HCT116 (cell line): ENCODE results near the gene SPATA3. TPM values are rescaled to one million over a fixed set of nuclear protein-coding genes. Genes with fewer than 3 reads are reported as not detected.

ENCODE experiments used
- ATAC-seq: fragments of 200-7000 bp; cut with Tn5 transposase; 2 replicates; pipeline ENCODE4 v1.9.1; 2020; ENCODE audit warnings: mild to moderate bottlenecking, moderate library complexity
- BruUV-seq: library from RNA; stranded (reverse); fragments of 400-500 nt; replicated peaks from 2 replicates; lab custom pipeline; 2021; lab: Mats Ljungman, UMichigan
- CTCF ChIA-PET: fragments of 300-600 bp; sonication (Branson Sonifier 250); formaldehyde crosslinking; loops from one replicate; lab custom pipeline; 2021; ENCODE audit warnings: antibody characterized with exemption; lab: Charles Lee
- POLR2A ChIA-PET: fragments of 300-600, 350-600 bp; sonication (Branson Sonifier 250); formaldehyde crosslinking; loops from one replicate; lab custom pipeline; 2021; ENCODE audit warnings: antibody characterized with exemption; lab: Charles Lee
- RAD21 ChIA-PET, 2 experiments: fragments of 300-600 bp; sonication (Branson Sonifier 250); formaldehyde crosslinking; loops; one replicate each; lab custom pipeline; 2023; ENCODE audit warnings: low total read pairs in 2 of 2; ENCODE audit not compliant: uncharacterized antibody in 2 of 2, unreplicated experiment in 2 of 2, low non-redundant PET in 1 of 2; lab: Charles Lee
- DNase-seq: peaks from one replicate; pipeline ENCODE4 v3.0.0-alpha.2; 2010; ENCODE audit warnings: low read depth, low spot score
- H2AFZ ChIP-seq: fragments of 200-600 bp; shearing (Covaris generic), sonication (generic); 2 replicates; pipeline ENCODE4 v1.6.1; 2017; ENCODE audit warnings: low read depth, mixed run types, mixed read lengths, antibody characterized with exemption, low read length; ENCODE audit not compliant: poor library complexity, severe bottlenecking
- H3K27ac ChIP-seq: 2 replicates; pipeline ENCODE4 v1.5.1; 2012; ENCODE audit warnings: low read depth, low read length
- H3K27me3 ChIP-seq: fragments of 200-600 bp; sonication (generic); 2 replicates; pipeline ENCODE4 v1.6.1; 2016; ENCODE audit warnings: mixed run types, low read length, mixed read lengths; ENCODE audit not compliant: insufficient read depth
- H3K36me3 ChIP-seq, 2 experiments: fragments of 200-500 bp in 1 of 2; fragments of 200-600 bp in 1 of 2; sonication (Bioruptor generic) in 1 of 2; sonication (generic) in 1 of 2; 2 replicates each; pipeline versions ENCODE4 v1.5.1 to v1.6.1; 2014 to 2016; ENCODE audit warnings: low read length in 2 of 2, inconsistent platforms in 1 of 2, mixed read lengths in 1 of 2, mixed run types in 1 of 2; ENCODE audit not compliant: insufficient read depth in 2 of 2, control insufficient read depth in 1 of 2
- H3K4me1 ChIP-seq, 2 experiments: fragments of 200-600 bp in 1 of 2; sonication (generic) in 1 of 2; 2 replicates each; pipeline versions ENCODE4 v1.5.1 to v1.6.1; 2012 to 2017; ENCODE audit warnings: low read length in 2 of 2, inconsistent platforms in 1 of 2, mild to moderate bottlenecking in 1 of 2, mixed read lengths in 1 of 2, mixed run types in 1 of 2, moderate library complexity in 1 of 2; ENCODE audit not compliant: insufficient read depth in 2 of 2, control insufficient read depth in 1 of 2
- H3K4me2 ChIP-seq: fragments of 200-600 bp; sonication (generic); 2 replicates; pipeline ENCODE4 v1.6.1; 2017; ENCODE audit warnings: mixed run types, low read length, mixed read lengths
- H3K4me3 ChIP-seq, 2 experiments: fragments of 200-600 bp in 1 of 2; sonication (generic) in 1 of 2; replicated peaks in 1 of 2; 2 replicates each; pipeline ENCODE4 v1.5.1; 2011 to 2016; ENCODE audit warnings: low read length in 2 of 2, control low read depth in 1 of 2, low read depth in 1 of 2, mild to moderate bottlenecking in 1 of 2, mixed read lengths in 1 of 2, mixed run types in 1 of 2
- H3K79me2 ChIP-seq: fragments of 200-600 bp; sonication (generic); 2 replicates; pipeline ENCODE4 v1.6.1; 2017; ENCODE audit warnings: mild to moderate bottlenecking, mixed run types, low read length, moderate library complexity, mixed read lengths; ENCODE audit not compliant: insufficient read depth
- H3K9ac ChIP-seq: fragments of 200-600 bp; sonication (generic); 2 replicates; pipeline ENCODE4 v1.6.1; 2016; ENCODE audit warnings: low read length, mixed read lengths
- H3K9me2 ChIP-seq: fragments of 200-600 bp; sonication (generic), shearing (Covaris generic); 2 replicates; pipeline ENCODE4 v1.6.1; 2017; ENCODE audit warnings: mixed run types, mild to moderate bottlenecking, moderate library complexity; ENCODE audit not compliant: insufficient read depth
- H3K9me3 ChIP-seq, 2 experiments: fragments of 200-500 bp in 1 of 2; fragments of 200-600 bp in 1 of 2; sonication (Bioruptor generic) in 1 of 2; sonication (generic) in 1 of 2; 2 replicates each; pipeline ENCODE4 v1.6.1; 2014 to 2017; ENCODE audit warnings: low read length in 2 of 2, mixed read lengths in 2 of 2, inconsistent platforms in 1 of 2, low read depth in 1 of 2, mild to moderate bottlenecking in 1 of 2, mixed run types in 1 of 2, moderate library complexity in 1 of 2; ENCODE audit not compliant: control insufficient read depth in 1 of 2, insufficient read depth in 1 of 2
- H4K20me1 ChIP-seq: fragments of 200-600 bp; sonication (generic), shearing (Covaris generic); 2 replicates; pipeline ENCODE4 v1.6.1; 2017; ENCODE audit warnings: mixed run types, mild to moderate bottlenecking, moderate library complexity; ENCODE audit not compliant: insufficient read depth
- CBX3 ChIP-seq: IDR thresholded peaks from 2 replicates; pipeline ENCODE4 v1.6.1; 2012; ENCODE audit warnings: low read depth
- CEBPB ChIP-seq: IDR thresholded peaks from 2 replicates; pipeline ENCODE4 v1.6.1; 2012; ENCODE audit warnings: low read depth
- EGR1 ChIP-seq: IDR thresholded peaks from 2 replicates; pipeline ENCODE4 v1.6.1; 2012; ENCODE audit warnings: low read depth
- EZH2 ChIP-seq: fragments of 200-600 bp; sonication (generic); IDR thresholded peaks from 2 replicates; pipeline ENCODE4 v1.6.1; 2017; ENCODE audit warnings: antibody characterized with exemption, mixed run types
- EZH2phosphoT487 ChIP-seq: fragments of 200-600 bp; IDR thresholded peaks from 2 replicates; pipeline ENCODE4 v1.6.1; 2018; ENCODE audit warnings: antibody characterized with exemption, borderline replicate concordance
- FOSL1 ChIP-seq: IDR thresholded peaks from 2 replicates; pipeline ENCODE4 v1.6.1; 2012; ENCODE audit warnings: low read depth
- POLR2A ChIP-seq: IDR thresholded peaks from 2 replicates; pipeline ENCODE4 v1.7.0; 2011; ENCODE audit warnings: borderline replicate concordance; ENCODE audit not compliant: insufficient read depth, insufficient read length; ENCODE audit errors: extremely low read depth
- RAD21 ChIP-seq: IDR thresholded peaks from 2 replicates; pipeline ENCODE4 v1.6.1; 2012; ENCODE audit warnings: low read depth, mild to moderate bottlenecking
- SIN3A ChIP-seq: IDR thresholded peaks from 2 replicates; pipeline ENCODE4 v1.6.1; 2012; ENCODE audit warnings: low read depth
- SRF ChIP-seq: IDR thresholded peaks from 2 replicates; pipeline ENCODE4 v1.6.1; 2012; ENCODE audit warnings: low read depth
- TCF7L2 ChIP-seq: IDR thresholded peaks from 2 replicates; pipeline ENCODE4 v1.7.0; 2011; ENCODE audit warnings: borderline replicate concordance, inconsistent platforms; ENCODE audit not compliant: insufficient read depth, insufficient read length; ENCODE audit errors: extremely low read depth
- YY1 ChIP-seq: IDR thresholded peaks from 2 replicates; pipeline ENCODE4 v1.6.1; 2011; ENCODE audit warnings: low read length, low read depth, moderate library complexity, mild to moderate bottlenecking; ENCODE audit not compliant: insufficient replicate concordance; ENCODE audit errors: extremely low read depth
- ZFX ChIP-seq: fragments of 450-650 bp; IDR thresholded peaks from 2 replicates; pipeline ENCODE4 v1.6.1; 2017
- ZNF274 ChIP-seq: fragments of 200-500 bp; sonication (Bioruptor generic); IDR thresholded peaks from 2 replicates; pipeline ENCODE4 v1.6.1; 2014; ENCODE audit warnings: mild to moderate bottlenecking, low read depth, low read length, inconsistent platforms
- intact Hi-C: fragments of 100-400 bp; cut with micrococcal nuclease; formaldehyde crosslinking; loops from 2 replicates; pipeline ENCODE4 v1.10.0; 2022
- total RNA-seq: library from RNA; stranded (reverse); gene quantifications from one replicate; pipeline ENCODE4 v1.2.1, GENCODE V29; 2021; ENCODE audit not compliant: unreplicated experiment
- TF ChIP-seq, protein P1 (sequence below), 3 experiments: fragments of 200-600 bp in 1 of 3; sonication (generic) in 1 of 3; IDR thresholded peaks in 2 of 3; conservative IDR thresholded peaks in 1 of 3; 2 replicates each; pipeline ENCODE4 v1.5.1; 2012 to 2017; ENCODE audit warnings: low read depth in 2 of 3, low read length in 2 of 3, antibody characterized with exemption in 1 of 3, borderline replicate concordance in 1 of 3, control low read depth in 1 of 3, mild to moderate bottlenecking in 1 of 3, mixed read lengths in 1 of 3, mixed run types in 1 of 3, moderate library complexity in 1 of 3; ENCODE audit not compliant: insufficient read depth in 1 of 3
- TF ChIP-seq, protein P2 (sequence below): IDR thresholded peaks from 2 replicates; pipeline ENCODE4 v1.6.1; 2012
- TF ChIP-seq, protein P3 (sequence below): IDR thresholded peaks from 2 replicates; pipeline ENCODE4 v1.6.1; 2012
- TF ChIP-seq, protein P4 (sequence below): IDR thresholded peaks from 2 replicates; pipeline ENCODE4 v1.6.1; 2012; ENCODE audit warnings: low read depth

The SPATA3 gene
- total RNA-seq, 1 experiment from 2014 or later: not detected

DNA sequence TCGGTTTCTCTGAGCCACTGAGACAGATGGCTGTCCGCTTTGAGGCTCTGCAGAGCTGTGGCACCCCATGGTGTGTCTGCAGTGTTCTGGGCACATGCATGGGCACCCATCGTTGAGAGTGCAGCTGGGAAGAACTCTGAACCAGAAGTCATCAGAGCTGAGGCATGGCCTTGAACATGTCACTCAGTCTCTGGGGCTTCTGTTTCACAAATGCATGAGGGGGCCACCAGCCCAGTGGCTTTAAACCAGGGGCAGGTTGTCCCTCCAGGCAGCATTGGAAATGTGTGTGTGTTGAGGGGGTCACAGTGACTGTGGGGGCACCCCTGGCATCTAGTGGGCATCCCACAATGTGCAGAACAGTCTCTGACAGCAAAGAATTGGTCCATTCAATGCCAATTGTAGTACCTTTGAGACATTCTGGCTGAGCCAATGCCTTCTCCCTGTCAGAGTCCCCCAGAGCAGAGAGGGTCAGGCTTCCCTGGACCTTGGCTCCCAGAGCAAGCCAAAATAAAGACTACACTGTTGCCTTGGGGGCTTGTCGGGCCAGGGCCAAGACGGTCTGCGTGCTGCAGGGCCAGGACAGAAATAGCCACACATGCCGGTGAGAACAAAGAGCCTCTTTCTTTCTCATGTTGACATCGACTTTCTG lies 51.5 kb downstream of the SPATA3 start:
- TF ChIP-seq ZNF274: no peak
- TF ChIP-seq RAD21: no peak
- TF ChIP-seq, protein P1, sequence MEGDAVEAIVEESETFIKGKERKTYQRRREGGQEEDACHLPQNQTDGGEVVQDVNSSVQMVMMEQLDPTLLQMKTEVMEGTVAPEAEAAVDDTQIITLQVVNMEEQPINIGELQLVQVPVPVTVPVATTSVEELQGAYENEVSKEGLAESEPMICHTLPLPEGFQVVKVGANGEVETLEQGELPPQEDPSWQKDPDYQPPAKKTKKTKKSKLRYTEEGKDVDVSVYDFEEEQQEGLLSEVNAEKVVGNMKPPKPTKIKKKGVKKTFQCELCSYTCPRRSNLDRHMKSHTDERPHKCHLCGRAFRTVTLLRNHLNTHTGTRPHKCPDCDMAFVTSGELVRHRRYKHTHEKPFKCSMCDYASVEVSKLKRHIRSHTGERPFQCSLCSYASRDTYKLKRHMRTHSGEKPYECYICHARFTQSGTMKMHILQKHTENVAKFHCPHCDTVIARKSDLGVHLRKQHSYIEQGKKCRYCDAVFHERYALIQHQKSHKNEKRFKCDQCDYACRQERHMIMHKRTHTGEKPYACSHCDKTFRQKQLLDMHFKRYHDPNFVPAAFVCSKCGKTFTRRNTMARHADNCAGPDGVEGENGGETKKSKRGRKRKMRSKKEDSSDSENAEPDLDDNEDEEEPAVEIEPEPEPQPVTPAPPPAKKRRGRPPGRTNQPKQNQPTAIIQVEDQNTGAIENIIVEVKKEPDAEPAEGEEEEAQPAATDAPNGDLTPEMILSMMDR (IDR thresholded peaks at IDR 0.05 in 2 of 3, conservative IDR thresholded peaks at IDR 0.05 in 1 of 3; ENCODE audit: borderline replicate concordance in 1 of 3, insufficient read depth in 1 of 3, low read depth in 2 of 3, low read length in 2 of 3): no peak
- TF ChIP-seq FOSL1: no peak
- TF ChIP-seq, protein P2, sequence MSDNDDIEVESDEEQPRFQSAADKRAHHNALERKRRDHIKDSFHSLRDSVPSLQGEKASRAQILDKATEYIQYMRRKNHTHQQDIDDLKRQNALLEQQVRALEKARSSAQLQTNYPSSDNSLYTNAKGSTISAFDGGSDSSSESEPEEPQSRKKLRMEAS: no peak
- TF ChIP-seq, protein P3, sequence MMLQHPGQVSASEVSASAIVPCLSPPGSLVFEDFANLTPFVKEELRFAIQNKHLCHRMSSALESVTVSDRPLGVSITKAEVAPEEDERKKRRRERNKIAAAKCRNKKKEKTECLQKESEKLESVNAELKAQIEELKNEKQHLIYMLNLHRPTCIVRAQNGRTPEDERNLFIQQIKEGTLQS: no peak
- no peak for TF ChIP-seq SRF
- TF ChIP-seq YY1: no peak
- TF ChIP-seq ZFX: no peak
- no peak for TF ChIP-seq TCF7L2
- no peak for TF ChIP-seq EZH2phosphoT487
- TF ChIP-seq, protein P4, sequence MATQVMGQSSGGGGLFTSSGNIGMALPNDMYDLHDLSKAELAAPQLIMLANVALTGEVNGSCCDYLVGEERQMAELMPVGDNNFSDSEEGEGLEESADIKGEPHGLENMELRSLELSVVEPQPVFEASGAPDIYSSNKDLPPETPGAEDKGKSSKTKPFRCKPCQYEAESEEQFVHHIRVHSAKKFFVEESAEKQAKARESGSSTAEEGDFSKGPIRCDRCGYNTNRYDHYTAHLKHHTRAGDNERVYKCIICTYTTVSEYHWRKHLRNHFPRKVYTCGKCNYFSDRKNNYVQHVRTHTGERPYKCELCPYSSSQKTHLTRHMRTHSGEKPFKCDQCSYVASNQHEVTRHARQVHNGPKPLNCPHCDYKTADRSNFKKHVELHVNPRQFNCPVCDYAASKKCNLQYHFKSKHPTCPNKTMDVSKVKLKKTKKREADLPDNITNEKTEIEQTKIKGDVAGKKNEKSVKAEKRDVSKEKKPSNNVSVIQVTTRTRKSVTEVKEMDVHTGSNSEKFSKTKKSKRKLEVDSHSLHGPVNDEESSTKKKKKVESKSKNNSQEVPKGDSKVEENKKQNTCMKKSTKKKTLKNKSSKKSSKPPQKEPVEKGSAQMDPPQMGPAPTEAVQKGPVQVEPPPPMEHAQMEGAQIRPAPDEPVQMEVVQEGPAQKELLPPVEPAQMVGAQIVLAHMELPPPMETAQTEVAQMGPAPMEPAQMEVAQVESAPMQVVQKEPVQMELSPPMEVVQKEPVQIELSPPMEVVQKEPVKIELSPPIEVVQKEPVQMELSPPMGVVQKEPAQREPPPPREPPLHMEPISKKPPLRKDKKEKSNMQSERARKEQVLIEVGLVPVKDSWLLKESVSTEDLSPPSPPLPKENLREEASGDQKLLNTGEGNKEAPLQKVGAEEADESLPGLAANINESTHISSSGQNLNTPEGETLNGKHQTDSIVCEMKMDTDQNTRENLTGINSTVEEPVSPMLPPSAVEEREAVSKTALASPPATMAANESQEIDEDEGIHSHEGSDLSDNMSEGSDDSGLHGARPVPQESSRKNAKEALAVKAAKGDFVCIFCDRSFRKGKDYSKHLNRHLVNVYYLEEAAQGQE: no peak
- no peak for TF ChIP-seq SIN3A
- no peak for TF ChIP-seq CEBPB
- no peak for TF ChIP-seq EZH2
- no peak for TF ChIP-seq POLR2A
- no peak for TF ChIP-seq CBX3
- TF ChIP-seq EGR1: no peak
- DNase-seq: no peak
- H3K9me2 ChIP-seq: no peaks in the 10 kb centered on the region
- no peak overlapping the region for H3K4me2 ChIP-seq
- no peak overlapping the region for H3K27ac ChIP-seq
- CTCF ChIA-PET: no interaction called here
- no peak overlapping the region for H3K4me3 ChIP-seq
- H3K4me1 ChIP-seq: peaks cover 2 to 4% of the 10 kb centered on the region in 2 experiments; a peak in 3 of 4 replicates
- no peak for ATAC-seq
- H3K9me3 ChIP-seq: no peaks in the 10 kb centered on the region
- intact Hi-C loops: no loop called here
- BruUV-seq: no TSS peak
- RAD21 ChIA-PET: no interaction called here
- POLR2A ChIA-PET: no interaction called here
- no peak overlapping the region for H3K9ac ChIP-seq
- H3K36me3 ChIP-seq: peaks cover 0 to 3% of the 10 kb centered on the region in 2 experiments; a peak in 1 of 4 replicates
- H3K27me3 ChIP-seq: no peaks in the 10 kb centered on the region
- no peaks in the 10 kb centered on the region for H4K20me1 ChIP-seq
- H3K79me2 ChIP-seq: no peaks in the 10 kb centered on the region
- H2AFZ ChIP-seq: no peak overlapping the region
